IgD-negative memory B cell (primary cell): Measurements from ENCODE around the gene COMMD6. TPM values are rescaled to one million over a fixed set of nuclear protein-coding genes. Genes with fewer than 3 reads are reported as not detected.

Source experiments
- H3K27ac Mint-ChIP-seq, 3 donors: one replicate each; pipeline ENCODE4 v1.8.0; 2020 to 2022; ENCODE audit warnings: mild to moderate bottlenecking in 3 of 3, mixed read lengths in 3 of 3, moderate library complexity in 1 of 3
- H3K27me3 Mint-ChIP-seq: one replicate; pipeline ENCODE4 v1.8.0; 2021; ENCODE audit warnings: mixed read lengths
- H3K36me3 Mint-ChIP-seq: one replicate; pipeline ENCODE4 v1.8.0; 2020; ENCODE audit warnings: mild to moderate bottlenecking, mixed read lengths
- H3K4me1 Mint-ChIP-seq, 3 donors: one replicate each; pipeline ENCODE4 v1.8.0; 2020 to 2022; ENCODE audit warnings: mixed read lengths in 3 of 3, mild to moderate bottlenecking in 1 of 3
- H3K4me3 Mint-ChIP-seq, 4 donors: one replicate each; pipeline ENCODE4 v1.8.0; 2020 to 2022; ENCODE audit warnings: mild to moderate bottlenecking in 4 of 4, mixed read lengths in 4 of 4, moderate library complexity in 3 of 4
- H3K9me3 Mint-ChIP-seq, 3 donors: one replicate each; pipeline ENCODE4 v1.8.0; 2020 to 2021; ENCODE audit warnings: mixed read lengths in 3 of 3, mild to moderate bottlenecking in 1 of 3
- polyA plus RNA-seq: library from polyadenylated mRNA; unstranded; fragments of 300-500 nt; fragmentation: Illumina TruSeq; gene quantifications from one replicate; pipeline ENCODE4 v1.2.3, GENCODE V29; 2021

COMMD6 gene
- polyA plus RNA-seq, 1 donor from 2014 or later, result 574 TPM

DNA sequence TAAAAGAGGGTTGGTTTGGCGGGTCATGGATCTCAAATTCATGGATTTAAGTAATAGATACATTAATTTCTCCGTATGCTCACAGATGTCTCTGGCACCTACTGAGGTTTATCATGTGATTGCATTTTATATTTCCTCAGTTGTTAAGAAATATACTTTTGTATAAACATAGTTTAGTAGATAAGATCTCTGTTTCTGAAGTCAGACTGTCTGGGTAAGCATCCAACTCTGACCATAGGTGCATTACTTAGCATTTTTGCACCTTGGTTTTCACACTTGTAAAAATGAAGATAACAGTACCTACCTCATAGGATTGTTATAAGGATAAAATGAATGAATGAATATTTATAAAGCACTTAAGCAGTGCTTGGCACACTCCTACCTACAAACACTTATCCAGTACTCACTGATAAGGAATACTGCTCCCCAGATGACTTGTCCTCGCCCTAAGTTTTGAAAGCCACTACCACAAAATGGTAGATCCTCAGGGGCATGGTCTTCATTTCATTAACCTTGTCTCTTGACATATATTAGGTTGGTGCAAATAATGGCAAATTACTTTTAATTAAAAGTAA is 26.5 kb downstream of the COMMD6 start:
- H3K36me3 Mint-ChIP-seq, result peaks cover 4% of the 10 kb centered on the region
- H3K27me3 Mint-ChIP-seq, result no peaks in the 10 kb centered on the region
- H3K27ac Mint-ChIP-seq, result no peak overlapping the region
- peaks cover 16 to 20% (median 19%) of the 10 kb centered on the region in 3 donors for H3K4me1 Mint-ChIP-seq
- no peak overlapping the region for H3K4me3 Mint-ChIP-seq
- H3K9me3 Mint-ChIP-seq, result peaks cover 0 to 3% (median 1%) of the 10 kb centered on the region in 3 donors

DNA sequence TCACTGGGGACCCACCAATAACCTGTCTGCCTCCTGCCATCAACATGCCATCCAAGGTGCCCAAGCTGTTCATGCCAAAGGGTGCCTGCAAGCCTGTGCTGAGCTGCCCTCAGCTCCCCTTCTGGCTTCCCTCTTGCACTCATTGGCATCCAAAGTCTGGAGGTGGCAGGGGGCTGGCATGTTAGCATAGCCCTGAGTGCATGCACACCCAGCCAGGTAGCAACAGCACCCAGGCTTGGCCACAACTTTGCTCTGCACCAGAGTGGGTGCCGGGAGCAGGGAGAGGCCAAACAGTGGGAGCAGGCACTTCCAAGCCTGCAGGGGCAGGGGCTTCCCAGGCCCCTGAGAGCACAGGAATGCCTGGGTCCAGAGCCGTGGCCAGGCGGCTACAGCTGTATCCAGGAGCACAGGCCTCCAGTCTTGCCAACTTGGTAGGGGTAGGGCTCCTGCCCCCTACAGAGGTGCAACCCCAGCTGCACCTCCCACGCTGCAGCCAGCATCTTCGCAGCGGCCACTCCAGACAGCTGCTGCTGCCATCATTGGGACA is 29.6 kb downstream of the COMMD6 start:
- H3K27me3 Mint-ChIP-seq, result no peaks in the 10 kb centered on the region
- H3K4me3 Mint-ChIP-seq, result no peak overlapping the region
- no peak overlapping the region for H3K27ac Mint-ChIP-seq
- peaks cover 11 to 12% (median 12%) of the 10 kb centered on the region in 3 donors for H3K4me1 Mint-ChIP-seq
- H3K36me3 Mint-ChIP-seq, result no peaks in the 10 kb centered on the region
- peaks cover 0 to 1% (median 0%) of the 10 kb centered on the region in 3 donors for H3K9me3 Mint-ChIP-seq

- Mint-ChIP-seq H3K27ac (no peak overlapping the region), H3K4me1 (peaks cover 5 to 8% (median 7%) of the 10 kb centered on the region in 3 donors), H3K4me3 (no peak overlapping the region), H3K36me3 (no peaks in the 10 kb centered on the region), H3K27me3 (no peaks in the 10 kb centered on the region), H3K9me3 (peaks cover 0 to 1% (median 1%) of the 10 kb centered on the region in 3 donors)
Measured at GRCh38 chr13:75507027-75508001, 30.3 kb downstream of the COMMD6 start.

DNA sequence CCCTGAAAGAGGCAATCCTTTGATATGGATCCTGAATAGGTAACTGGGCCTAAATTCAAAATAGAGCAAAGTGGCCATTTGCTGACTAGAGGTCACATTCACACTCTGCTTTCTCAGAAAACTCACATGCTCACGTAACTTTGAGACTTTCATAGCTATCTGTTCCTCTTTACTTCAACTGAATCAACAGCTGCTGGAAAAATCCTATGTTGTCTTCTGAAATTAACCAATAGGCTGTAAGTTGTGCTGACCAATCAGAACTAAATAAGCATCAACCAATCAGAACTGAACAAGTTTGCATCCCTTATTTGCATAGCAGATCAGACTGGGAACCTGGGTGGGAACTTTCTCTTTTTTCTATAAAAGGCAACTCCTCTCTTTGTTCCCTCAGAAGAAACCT is 31.6 kb downstream of the COMMD6 start:
- Mint-ChIP-seq H3K9me3 (peaks cover 0 to 1% (median 1%) of the 10 kb centered on the region in 3 donors), H3K4me1 (peaks cover 0 to 2% (median 1%) of the 10 kb centered on the region in 3 donors), H3K27me3 (no peaks in the 10 kb centered on the region), H3K36me3 (no peaks in the 10 kb centered on the region), H3K27ac (no peak overlapping the region), H3K4me3 (no peak overlapping the region)

GRCh38 chr13:75505327-75505726 is 32.3 kb downstream of the COMMD6 start:
- H3K27ac Mint-ChIP-seq, result no peak overlapping the region
- H3K4me1 Mint-ChIP-seq, result peaks cover 0 to 2% (median 1%) of the 10 kb centered on the region in 3 donors
- H3K9me3 Mint-ChIP-seq, result peaks cover 0 to 1% (median 1%) of the 10 kb centered on the region in 3 donors
- no peaks in the 10 kb centered on the region for H3K36me3 Mint-ChIP-seq
- H3K27me3 Mint-ChIP-seq, result no peaks in the 10 kb centered on the region
- no peak overlapping the region for H3K4me3 Mint-ChIP-seq

DNA sequence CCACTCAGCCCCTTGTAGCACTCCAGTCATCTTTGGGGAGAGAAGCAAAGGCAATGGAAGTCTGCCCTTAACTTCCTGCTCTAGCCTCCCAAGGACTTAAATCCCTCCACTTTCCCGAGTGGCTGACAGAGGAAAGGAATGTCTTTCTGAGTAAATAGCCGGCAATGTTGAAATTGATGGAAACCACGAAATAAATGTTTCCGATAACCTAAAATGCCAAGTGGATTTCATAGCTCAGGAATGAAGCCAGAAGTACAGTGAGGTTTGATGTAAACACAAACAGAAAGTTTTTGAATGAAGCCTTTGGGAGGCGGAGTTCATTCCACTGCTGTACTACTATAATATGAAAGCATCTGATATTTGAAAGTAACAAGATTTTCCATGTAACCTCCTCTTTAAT is 41.7 kb downstream of the COMMD6 start:
- Mint-ChIP-seq H3K4me3 (no peak overlapping the region), H3K27me3 (peaks cover 4% of the 10 kb centered on the region), H3K9me3 (no peaks in the 10 kb centered on the region), H3K36me3 (no peaks in the 10 kb centered on the region), H3K4me1 (no peaks in the 10 kb centered on the region), H3K27ac (no peak overlapping the region)

- no peaks in the 10 kb centered on the region for H3K4me1 Mint-ChIP-seq
- peaks cover 4% of the 10 kb centered on the region for H3K27me3 Mint-ChIP-seq
- no peaks in the 10 kb centered on the region for H3K36me3 Mint-ChIP-seq
- no peaks in the 10 kb centered on the region for H3K9me3 Mint-ChIP-seq
- H3K27ac Mint-ChIP-seq, result no peak overlapping the region
- H3K4me3 Mint-ChIP-seq, result no peak overlapping the region
Measured at GRCh38 chr13:75494491-75494890, 43.1 kb downstream of the COMMD6 start.

DNA sequence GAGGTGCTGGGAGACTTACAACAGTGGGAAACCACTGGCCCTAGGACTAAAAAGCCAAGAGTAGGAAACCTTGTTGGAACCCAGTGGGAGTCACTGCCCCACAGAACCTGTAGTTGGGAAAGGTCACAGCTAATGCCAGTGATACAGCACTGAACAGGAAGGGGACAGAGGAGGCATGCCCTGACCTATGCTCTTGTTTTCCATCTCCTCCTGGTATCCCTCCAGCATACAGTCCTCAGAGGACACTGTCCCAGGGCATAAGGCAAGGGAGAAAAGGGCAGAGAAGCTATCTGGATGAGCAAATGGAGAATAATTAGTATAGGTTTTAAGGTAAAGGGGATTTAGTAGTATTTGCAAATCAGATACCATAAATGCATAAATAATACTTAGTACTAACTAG is 44.5 kb downstream of the COMMD6 start:
- H3K9me3 Mint-ChIP-seq, result no peaks in the 10 kb centered on the region
- H3K27ac Mint-ChIP-seq, result no peak overlapping the region
- no peaks in the 10 kb centered on the region for H3K36me3 Mint-ChIP-seq
- H3K27me3 Mint-ChIP-seq, result peaks cover 5% of the 10 kb centered on the region
- no peaks in the 10 kb centered on the region for H3K4me1 Mint-ChIP-seq
- H3K4me3 Mint-ChIP-seq, result no peak overlapping the region

GRCh38 chr13:75492389-75492788 is 45.3 kb downstream of the COMMD6 start:
- H3K9me3 Mint-ChIP-seq, result no peaks in the 10 kb centered on the region
- H3K27ac Mint-ChIP-seq, result no peak overlapping the region
- no peak overlapping the region for H3K4me3 Mint-ChIP-seq
- no peaks in the 10 kb centered on the region for H3K36me3 Mint-ChIP-seq
- no peaks in the 10 kb centered on the region for H3K4me1 Mint-ChIP-seq
- peaks cover 11% of the 10 kb centered on the region for H3K27me3 Mint-ChIP-seq

- Mint-ChIP-seq H3K4me1 (no peaks in the 10 kb centered on the region), H3K27me3 (peaks cover 17% of the 10 kb centered on the region), H3K9me3 (no peaks in the 10 kb centered on the region), H3K4me3 (no peak overlapping the region), H3K27ac (no peak overlapping the region), H3K36me3 (no peaks in the 10 kb centered on the region)
Measured at GRCh38 chr13:75491376-75491775, 46.3 kb downstream of the COMMD6 start.

GRCh38 chr13:75489502-75490263 is 48.0 kb downstream of the COMMD6 start:
- peaks cover 32% of the 10 kb centered on the region for H3K27me3 Mint-ChIP-seq
- H3K4me1 Mint-ChIP-seq, result no peaks in the 10 kb centered on the region
- no peak overlapping the region for H3K27ac Mint-ChIP-seq
- H3K36me3 Mint-ChIP-seq, result no peaks in the 10 kb centered on the region
- no peak overlapping the region for H3K4me3 Mint-ChIP-seq
- no peaks in the 10 kb centered on the region for H3K9me3 Mint-ChIP-seq

- Mint-ChIP-seq H3K4me3 (no peak overlapping the region), H3K27ac (no peak overlapping the region), H3K4me1 (peaks cover 4 to 7% (median 6%) of the 10 kb centered on the region in 3 donors), H3K9me3 (no peaks in the 10 kb centered on the region), H3K36me3 (peaks cover 2% of the 10 kb centered on the region), H3K27me3 (peaks cover 36% of the 10 kb centered on the region)
Measured at GRCh38 chr13:75486146-75487062, 51.2 kb downstream of the COMMD6 start.

DNA sequence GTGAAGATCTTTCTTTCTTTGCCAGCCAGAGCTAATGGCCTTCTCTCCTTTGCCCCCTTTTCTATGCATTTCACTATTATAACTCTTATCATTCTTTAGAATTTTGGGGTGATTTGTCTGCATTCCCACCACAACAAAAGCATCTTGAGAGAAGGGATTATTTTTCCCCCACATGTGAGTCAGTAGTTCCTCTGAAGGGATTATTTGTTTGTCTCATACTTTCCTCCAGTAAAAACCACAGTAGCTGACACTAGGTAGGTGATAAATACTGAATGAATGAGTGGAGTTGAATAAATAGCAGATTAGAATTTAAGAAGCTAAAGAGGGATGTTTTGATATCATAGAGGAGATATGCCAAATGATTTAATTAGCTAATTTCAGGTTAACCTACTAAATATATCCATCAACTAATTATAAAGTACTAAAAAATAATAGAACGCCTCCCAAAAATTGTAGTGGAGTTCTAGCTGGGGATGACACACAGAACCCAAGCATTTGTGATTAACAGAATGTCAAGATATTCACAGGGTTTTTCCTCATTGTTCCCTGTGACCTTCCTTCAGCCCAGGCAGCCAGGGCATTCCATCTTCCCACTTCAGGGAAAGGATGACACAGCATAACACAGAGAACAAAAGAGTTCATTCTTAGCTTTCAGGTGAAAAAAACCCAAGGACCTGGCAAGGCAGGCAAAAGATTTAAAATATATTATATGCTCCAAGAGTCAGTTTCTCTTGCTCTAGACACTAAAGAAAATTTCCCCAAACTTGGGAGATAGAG is 52.2 kb downstream of the COMMD6 start:
- Mint-ChIP-seq H3K4me3 (peak overlapping the region in 1 of 4 donors; percentile 12), H3K36me3 (peaks cover 2% of the 10 kb centered on the region), H3K27me3 (peaks cover 41% of the 10 kb centered on the region), H3K4me1 (peaks cover 7 to 11% (median 8%) of the 10 kb centered on the region in 3 donors), H3K27ac (no peak overlapping the region), H3K9me3 (no peaks in the 10 kb centered on the region)
